ENCODE measurements around the gene PPP1R16B.

DNA sequence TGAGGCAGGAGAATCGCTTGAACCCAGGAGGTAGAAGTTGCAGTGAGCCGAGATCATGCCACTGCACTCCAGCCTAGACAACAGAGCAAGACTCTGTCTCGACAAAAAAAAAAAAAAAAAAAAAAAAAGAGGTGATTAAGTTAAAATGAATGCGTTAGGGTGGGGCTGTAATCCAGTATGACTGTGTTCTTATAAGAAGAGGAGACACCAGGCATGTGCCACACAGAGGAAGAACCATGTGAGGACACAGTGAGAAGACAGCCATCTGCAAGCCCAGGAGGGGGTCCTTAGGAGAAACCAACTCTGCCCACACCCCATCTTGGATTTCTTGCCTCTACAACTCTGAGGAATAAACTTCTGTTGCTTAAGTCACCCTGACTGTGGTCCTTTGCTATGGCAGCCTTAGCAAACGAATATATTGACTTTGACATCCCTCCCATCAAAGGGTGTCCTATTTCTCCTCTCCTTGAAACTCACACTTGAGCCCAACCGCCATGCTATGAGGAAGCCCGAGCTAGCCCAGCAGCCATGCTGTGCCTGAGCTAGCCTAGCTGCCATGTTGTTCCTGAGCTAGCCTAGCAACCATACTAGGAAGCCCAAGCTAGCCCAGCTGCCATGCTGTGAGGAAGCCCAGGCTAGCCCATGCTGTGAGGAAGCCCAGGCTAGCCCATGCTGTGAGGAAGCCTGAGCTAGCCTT, 15.8 kb upstream of the PPP1R16B start:
- TF ChIP-seq, protein P1, sequence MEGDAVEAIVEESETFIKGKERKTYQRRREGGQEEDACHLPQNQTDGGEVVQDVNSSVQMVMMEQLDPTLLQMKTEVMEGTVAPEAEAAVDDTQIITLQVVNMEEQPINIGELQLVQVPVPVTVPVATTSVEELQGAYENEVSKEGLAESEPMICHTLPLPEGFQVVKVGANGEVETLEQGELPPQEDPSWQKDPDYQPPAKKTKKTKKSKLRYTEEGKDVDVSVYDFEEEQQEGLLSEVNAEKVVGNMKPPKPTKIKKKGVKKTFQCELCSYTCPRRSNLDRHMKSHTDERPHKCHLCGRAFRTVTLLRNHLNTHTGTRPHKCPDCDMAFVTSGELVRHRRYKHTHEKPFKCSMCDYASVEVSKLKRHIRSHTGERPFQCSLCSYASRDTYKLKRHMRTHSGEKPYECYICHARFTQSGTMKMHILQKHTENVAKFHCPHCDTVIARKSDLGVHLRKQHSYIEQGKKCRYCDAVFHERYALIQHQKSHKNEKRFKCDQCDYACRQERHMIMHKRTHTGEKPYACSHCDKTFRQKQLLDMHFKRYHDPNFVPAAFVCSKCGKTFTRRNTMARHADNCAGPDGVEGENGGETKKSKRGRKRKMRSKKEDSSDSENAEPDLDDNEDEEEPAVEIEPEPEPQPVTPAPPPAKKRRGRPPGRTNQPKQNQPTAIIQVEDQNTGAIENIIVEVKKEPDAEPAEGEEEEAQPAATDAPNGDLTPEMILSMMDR (IDR thresholded peaks at IDR 0.05), result no peak
- no peak for TF ChIP-seq POLR2A (IDR thresholded peaks at IDR 0.05)
